NT2/D1 (cell line): Measurements from ENCODE around the gene EVI2A.
A peak's percentile ranks its signal among the peaks of the same experiment; 100 is the strongest.

Experiments
- DNase-seq: peaks from one replicate; pipeline ENCODE4 v3.0.0-alpha.2; 2011; ENCODE audit warnings: low read depth, low spot score
- H3K27me3 ChIP-seq: 2 replicates; pipeline ENCODE4 v1.6.0; 2011; ENCODE audit warnings: mild to moderate bottlenecking; ENCODE audit not compliant: insufficient read length, insufficient read depth
- H3K36me3 ChIP-seq: 2 replicates; pipeline ENCODE4 v1.6.1; 2011; ENCODE audit warnings: mild to moderate bottlenecking, low read length, mixed read lengths; ENCODE audit not compliant: insufficient read depth, insufficient read length
- H3K4me1 ChIP-seq: 2 replicates; pipeline ENCODE4 v1.5.1; 2011; ENCODE audit not compliant: insufficient read depth, insufficient read length
- H3K4me3 ChIP-seq: 2 replicates; pipeline ENCODE4 v1.5.1; 2011; ENCODE audit warnings: low read depth; ENCODE audit not compliant: insufficient read length
- H3K9ac ChIP-seq: 2 replicates; pipeline ENCODE4 v1.6.0; 2011; ENCODE audit warnings: low read depth; ENCODE audit not compliant: insufficient read length
- H3K9me3 ChIP-seq: 2 replicates; pipeline ENCODE4 v1.5.1; 2011; ENCODE audit warnings: mild to moderate bottlenecking, low read length; ENCODE audit not compliant: insufficient read depth
- SUZ12 ChIP-seq: IDR thresholded peaks from 2 replicates; pipeline ENCODE4 v1.6.1; 2011; ENCODE audit not compliant: insufficient read length, insufficient read depth; ENCODE audit errors: extremely low read depth
- YY1 ChIP-seq: IDR thresholded peaks from 2 replicates; pipeline ENCODE4 v1.6.1; 2011; ENCODE audit not compliant: insufficient read length, insufficient read depth
- ZNF274 ChIP-seq: IDR thresholded peaks from 2 replicates; pipeline ENCODE4 v1.6.1; 2011; ENCODE audit warnings: mild to moderate bottlenecking, low read depth, low read length

Gene EVI2A

GRCh38 chr17:31272236-31272635, 49.2 kb downstream of the EVI2A start:
- no peaks in the 10 kb centered on the region for H3K9me3 ChIP-seq
- no peak for TF ChIP-seq ZNF274
- no peak for TF ChIP-seq YY1
- no peak for TF ChIP-seq SUZ12

GRCh38 chr17:31269578-31269983, 51.8 kb downstream of the EVI2A start:
- Histone ChIP-seq H3K4me3 (no peak overlapping the region), H3K9me3 (no peaks in the 10 kb centered on the region), H3K4me1 (no peaks in the 10 kb centered on the region), H3K27me3 (no peaks in the 10 kb centered on the region), H3K36me3 (peaks cover 19% of the 10 kb centered on the region), H3K9ac (no peak overlapping the region)
- peak; percentile 55 for DNase-seq
- no peak for TF ChIP-seq SUZ12
- TF ChIP-seq ZNF274 = no peak
- TF ChIP-seq YY1 = no peak

More at GRCh38 chr17:31272236-31272635, 49.2 kb downstream of the EVI2A start:
- H3K27me3 ChIP-seq = no peaks in the 10 kb centered on the region
- no peak overlapping the region for H3K9ac ChIP-seq
- no peak overlapping the region for H3K4me3 ChIP-seq
- no peak for DNase-seq
- H3K4me1 ChIP-seq = no peaks in the 10 kb centered on the region
- peaks cover 10% of the 10 kb centered on the region for H3K36me3 ChIP-seq

- H3K27me3 ChIP-seq = no peaks in the 10 kb centered on the region
- TF ChIP-seq SUZ12 (no peak), ZNF274 (no peak), YY1 (no peak)
- no peaks in the 10 kb centered on the region for H3K4me1 ChIP-seq
- DNase-seq = no peak
- H3K9me3 ChIP-seq = no peaks in the 10 kb centered on the region
- no peak overlapping the region for H3K9ac ChIP-seq
- peaks cover 19% of the 10 kb centered on the region for H3K36me3 ChIP-seq
- H3K4me3 ChIP-seq = no peak overlapping the region
Observed at GRCh38 chr17:31269036-31269577, 52.3 kb downstream of the EVI2A start.
